ENCODE data around the gene TTLL11. TPM values are rescaled to one million over a fixed set of nuclear protein-coding genes. Genes with fewer than 3 reads are reported as not detected.

Gene TTLL11
- total RNA-seq, 2 donors from 2014 or later = 6.2 to 7.7 TPM

DNA sequence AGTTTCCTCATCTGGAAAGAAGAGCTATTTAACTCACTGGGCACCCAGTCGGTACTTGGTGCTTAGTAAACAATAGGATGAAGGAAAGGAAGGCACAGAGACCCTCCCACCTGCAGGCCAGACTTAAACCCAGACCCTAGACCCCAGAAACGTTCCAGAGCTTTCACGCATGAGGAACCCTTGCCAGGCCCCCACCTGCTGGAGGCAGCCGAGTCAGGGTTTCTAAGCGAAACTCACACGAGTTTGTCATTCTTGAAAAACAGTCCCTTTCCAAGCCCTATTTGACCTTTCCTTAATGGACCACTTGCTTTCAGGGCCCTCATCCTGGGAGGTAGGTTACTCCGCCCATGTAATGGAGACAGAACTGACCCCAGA, 35.8 kb upstream of the TTLL11 start:
- H3K4me3 Mint-ChIP-seq = no peak overlapping the region
- no peaks in the 10 kb centered on the region for H3K36me3 Mint-ChIP-seq
- peaks cover 12 to 13% of the 10 kb centered on the region in 2 donors for H3K4me1 Mint-ChIP-seq (ENCODE audit: low read depth in 2 of 2)
- no peak for DNase-seq (ENCODE audit: low spot score)
- H3K27me3 Mint-ChIP-seq = peaks cover 16 to 30% of the 10 kb centered on the region in 2 donors
- H3K9me3 Mint-ChIP-seq = no peaks in the 10 kb centered on the region
- H3K27ac Mint-ChIP-seq = no peak overlapping the region
- ATAC-seq = no peak

- no peaks in the 10 kb centered on the region for H3K36me3 Mint-ChIP-seq
- ATAC-seq = peak in 1 of 2 donors; percentile 45
- H3K27ac Mint-ChIP-seq = no peak overlapping the region
- no peak for DNase-seq (ENCODE audit: low spot score)
- peaks cover 16 to 33% of the 10 kb centered on the region in 2 donors for H3K27me3 Mint-ChIP-seq
- peaks cover 12 to 13% of the 10 kb centered on the region in 2 donors for H3K4me1 Mint-ChIP-seq (ENCODE audit: low read depth in 2 of 2)
- H3K4me3 Mint-ChIP-seq = no peak overlapping the region
- no peaks in the 10 kb centered on the region for H3K9me3 Mint-ChIP-seq
Observed at GRCh38 chr9:122128007-122128968, 35.2 kb upstream of the TTLL11 start.

DNA sequence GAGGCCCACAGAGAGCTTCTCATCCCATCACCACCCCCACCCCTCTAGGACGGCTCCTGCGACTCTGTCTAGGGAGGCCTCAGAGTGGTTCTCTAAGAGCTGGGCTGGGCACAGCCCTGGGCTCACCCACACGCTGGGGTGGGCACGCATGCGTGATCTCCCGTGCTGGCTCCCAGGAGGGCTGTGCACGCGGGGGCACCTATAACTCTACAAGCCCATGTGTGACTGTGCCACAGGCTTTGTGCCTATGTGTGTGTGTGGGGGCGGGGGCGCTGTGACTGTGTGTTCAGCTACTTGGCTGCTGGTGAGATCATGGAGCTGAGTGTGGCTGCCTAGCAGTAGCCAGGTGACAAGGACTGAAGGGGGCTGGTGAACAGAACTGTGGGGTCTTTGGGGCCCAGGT, 34.3 kb upstream of the TTLL11 start:
- H3K36me3 Mint-ChIP-seq = no peaks in the 10 kb centered on the region
- ATAC-seq (no peak), DNase-seq (ENCODE audit: low spot score) (no peak)
- H3K27ac Mint-ChIP-seq = no peak overlapping the region
- H3K4me1 Mint-ChIP-seq (ENCODE audit: low read depth in 2 of 2) = peaks cover 12 to 13% of the 10 kb centered on the region in 2 donors
- no peak overlapping the region for H3K4me3 Mint-ChIP-seq
- H3K27me3 Mint-ChIP-seq = peaks cover 16 to 35% of the 10 kb centered on the region in 2 donors
- no peaks in the 10 kb centered on the region for H3K9me3 Mint-ChIP-seq

DNA sequence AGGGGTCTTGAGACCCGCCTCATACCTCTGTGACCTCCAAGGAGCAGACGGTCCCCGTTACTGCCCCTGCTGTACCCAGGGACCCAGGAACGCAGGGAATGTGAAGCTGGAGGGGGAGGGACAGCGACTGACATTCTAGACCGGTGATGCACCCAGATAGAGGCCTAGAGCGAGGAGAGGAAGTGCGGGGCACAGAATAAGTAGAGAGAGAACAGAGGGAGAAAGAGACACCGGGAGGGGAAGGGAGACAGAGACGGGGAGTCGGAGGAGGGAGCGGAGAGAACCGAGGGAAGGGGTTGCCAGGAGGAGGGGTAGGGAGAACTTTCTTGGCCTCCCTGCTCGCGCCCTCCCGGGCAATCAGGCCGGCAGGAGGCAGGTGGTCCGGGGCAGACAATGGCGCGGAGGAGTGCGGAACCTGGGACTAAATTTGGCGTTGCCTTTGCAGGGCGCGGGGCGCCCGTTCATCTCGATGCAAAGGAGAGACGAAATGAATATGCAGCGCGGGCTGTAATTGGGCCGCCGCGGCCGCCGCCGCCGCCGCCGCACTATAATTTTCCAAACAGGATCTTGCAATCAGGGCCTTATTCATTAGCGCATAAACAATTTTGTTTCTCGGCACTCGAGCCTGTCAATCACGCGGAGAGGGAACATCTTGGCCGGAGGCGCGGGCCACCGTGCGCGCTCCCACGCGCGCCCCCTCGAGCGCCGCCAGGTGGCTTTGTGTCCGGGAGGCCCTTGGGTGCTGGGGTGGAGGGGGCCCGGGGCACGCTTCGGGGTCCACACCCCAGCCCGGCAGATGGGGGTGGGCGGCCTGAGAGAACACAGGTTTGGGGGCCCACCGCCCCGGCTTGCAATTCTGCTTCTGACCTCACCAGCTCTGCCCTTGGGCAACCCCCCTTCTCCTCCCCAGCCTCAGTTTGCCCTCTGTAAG, 33.5 kb upstream of the TTLL11 start:
- no peaks in the 10 kb centered on the region for H3K9me3 Mint-ChIP-seq
- H3K4me3 Mint-ChIP-seq = peak overlapping the region; percentile 63
- ATAC-seq = no peak
- H3K27ac Mint-ChIP-seq = no peak overlapping the region
- peaks cover 12 to 13% of the 10 kb centered on the region in 2 donors for H3K4me1 Mint-ChIP-seq (ENCODE audit: low read depth in 2 of 2)
- no peak for DNase-seq (ENCODE audit: low spot score)
- H3K36me3 Mint-ChIP-seq = no peaks in the 10 kb centered on the region
- H3K27me3 Mint-ChIP-seq = peaks cover 16 to 33% of the 10 kb centered on the region in 2 donors

DNA sequence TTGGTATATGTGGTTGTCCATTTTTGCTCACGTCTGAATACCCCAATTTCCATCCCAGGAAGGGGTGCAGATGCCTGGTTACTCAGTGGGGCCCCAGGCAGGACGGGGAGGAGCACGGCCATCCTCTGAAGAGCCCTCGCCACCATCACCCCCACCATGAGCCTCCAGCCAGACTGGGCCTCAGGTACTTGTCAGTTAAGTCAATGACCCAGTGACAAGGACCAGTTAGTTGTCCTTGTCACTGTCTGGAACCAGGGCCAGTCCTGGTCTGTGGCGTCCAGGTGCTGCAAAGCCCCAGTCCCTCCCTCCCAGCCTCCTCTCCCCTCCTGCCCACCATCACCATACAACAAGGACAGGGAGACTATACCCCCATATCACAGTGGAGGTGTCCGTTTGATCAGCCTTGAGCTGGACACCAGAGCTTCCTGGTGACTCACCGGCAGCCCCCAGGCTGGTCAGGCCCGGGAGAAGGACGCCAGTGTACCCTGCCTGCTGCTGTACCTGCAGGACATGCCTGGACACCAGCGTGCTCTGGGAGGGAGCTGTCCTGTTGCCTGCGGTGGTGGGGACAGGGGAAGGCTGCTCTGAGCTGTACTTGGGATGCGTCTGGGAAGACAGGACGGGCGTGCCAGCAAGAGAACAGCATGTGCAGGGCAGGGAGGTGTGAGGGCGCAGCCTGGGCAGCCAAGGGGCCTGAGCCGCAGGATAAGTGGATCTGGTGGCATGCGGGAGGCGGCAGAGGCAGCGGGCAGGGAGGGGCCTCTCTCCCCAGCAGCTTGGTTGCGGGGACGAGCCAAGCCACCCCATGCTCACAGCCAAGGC, 32.6 kb upstream of the TTLL11 start:
- no peaks in the 10 kb centered on the region for H3K9me3 Mint-ChIP-seq
- H3K4me1 Mint-ChIP-seq (ENCODE audit: low read depth in 2 of 2) = peaks cover 12 to 13% of the 10 kb centered on the region in 2 donors
- H3K27ac Mint-ChIP-seq = no peak overlapping the region
- DNase-seq (ENCODE audit: low spot score) (no peak), ATAC-seq (no peak)
- peaks cover 16 to 30% of the 10 kb centered on the region in 2 donors for H3K27me3 Mint-ChIP-seq
- H3K4me3 Mint-ChIP-seq = peak overlapping the region; percentile 63
- no peaks in the 10 kb centered on the region for H3K36me3 Mint-ChIP-seq

DNA sequence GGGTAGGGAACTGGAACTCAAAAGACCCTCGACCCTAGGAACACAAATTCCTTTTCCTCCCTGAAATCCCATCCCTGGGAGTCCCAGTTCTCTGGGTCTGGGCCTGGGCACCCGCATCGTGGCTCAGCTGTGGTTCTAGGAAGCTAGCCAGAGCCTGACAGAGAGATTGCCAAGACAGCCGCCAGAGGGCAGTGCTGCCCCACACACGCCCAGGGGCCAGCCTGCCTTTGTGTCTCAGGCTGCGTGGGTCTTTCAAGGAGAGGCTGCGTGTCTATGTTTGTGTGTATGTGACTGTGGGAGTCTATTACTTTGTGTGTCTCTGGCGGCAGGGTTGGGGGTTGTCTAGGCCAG, 32.0 kb upstream of the TTLL11 start:
- Mint-ChIP-seq H3K27ac (no peak overlapping the region), H3K9me3 (no peaks in the 10 kb centered on the region), H3K4me1 (ENCODE audit: low read depth in 2 of 2) (peaks cover 12 to 13% of the 10 kb centered on the region in 2 donors), H3K27me3 (peaks cover 16 to 29% of the 10 kb centered on the region in 2 donors), H3K36me3 (no peaks in the 10 kb centered on the region), H3K4me3 (peak overlapping the region; percentile 19)
- DNase-seq (ENCODE audit: low spot score) (no peak), ATAC-seq (peak; percentile 68 to 79)

DNA sequence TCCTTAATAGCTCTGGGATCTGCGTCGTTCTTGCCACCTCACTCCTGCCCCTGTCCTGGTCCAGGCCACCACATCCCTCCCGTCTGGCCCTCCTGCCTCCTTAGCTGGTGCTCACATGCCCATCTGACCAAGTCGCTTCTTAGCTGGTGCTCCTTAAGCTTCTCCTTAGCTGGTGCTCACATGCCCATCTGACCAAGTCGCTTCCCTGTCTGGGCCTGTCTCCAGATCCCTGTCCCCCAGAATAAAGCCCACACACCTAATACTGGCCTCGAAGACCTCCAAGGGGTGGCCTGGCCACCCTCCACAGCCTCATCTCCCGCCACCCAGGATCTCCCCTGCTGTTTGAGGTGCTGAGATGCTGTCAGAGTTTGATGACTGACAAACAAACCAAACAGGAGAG, 31.4 kb upstream of the TTLL11 start:
- H3K27me3 Mint-ChIP-seq = peaks cover 16 to 29% of the 10 kb centered on the region in 2 donors
- ATAC-seq = no peak
- no peak overlapping the region for H3K4me3 Mint-ChIP-seq
- H3K4me1 Mint-ChIP-seq (ENCODE audit: low read depth in 2 of 2) = peaks cover 12 to 13% of the 10 kb centered on the region in 2 donors
- DNase-seq (ENCODE audit: low spot score) = no peak
- no peaks in the 10 kb centered on the region for H3K36me3 Mint-ChIP-seq
- H3K9me3 Mint-ChIP-seq = no peaks in the 10 kb centered on the region
- H3K27ac Mint-ChIP-seq = no peak overlapping the region

- no peaks in the 10 kb centered on the region for H3K36me3 Mint-ChIP-seq
- ATAC-seq (no peak), DNase-seq (ENCODE audit: low spot score) (no peak)
- H3K9me3 Mint-ChIP-seq = no peaks in the 10 kb centered on the region
- no peak overlapping the region for H3K27ac Mint-ChIP-seq
- H3K27me3 Mint-ChIP-seq = peaks cover 16 to 29% of the 10 kb centered on the region in 2 donors
- peaks cover 12 to 13% of the 10 kb centered on the region in 2 donors for H3K4me1 Mint-ChIP-seq (ENCODE audit: low read depth in 2 of 2)
- H3K4me3 Mint-ChIP-seq = no peak overlapping the region
Observed at GRCh38 chr9:122124048-122124447, 30.9 kb upstream of the TTLL11 start.

GRCh38 chr9:122122903-122123632, 30.0 kb upstream of the TTLL11 start:
- Mint-ChIP-seq H3K4me3 (no peak overlapping the region), H3K36me3 (no peaks in the 10 kb centered on the region), H3K9me3 (no peaks in the 10 kb centered on the region), H3K27ac (no peak overlapping the region), H3K4me1 (ENCODE audit: low read depth in 2 of 2) (peaks cover 12 to 13% of the 10 kb centered on the region in 2 donors), H3K27me3 (peaks cover 16 to 29% of the 10 kb centered on the region in 2 donors)
- DNase-seq (ENCODE audit: low spot score) (peak; percentile 70), ATAC-seq (peak; percentile 62 to 64)

- no peak overlapping the region for H3K4me3 Mint-ChIP-seq
- DNase-seq (ENCODE audit: low spot score) = no peak
- no peak for ATAC-seq
- H3K27ac Mint-ChIP-seq = no peak overlapping the region
- no peaks in the 10 kb centered on the region for H3K36me3 Mint-ChIP-seq
- H3K27me3 Mint-ChIP-seq = peaks cover 16 to 27% of the 10 kb centered on the region in 2 donors
- no peaks in the 10 kb centered on the region for H3K9me3 Mint-ChIP-seq
- peaks cover 12 to 13% of the 10 kb centered on the region in 2 donors for H3K4me1 Mint-ChIP-seq (ENCODE audit: low read depth in 2 of 2)
Observed at GRCh38 chr9:122122468-122122867, 29.4 kb upstream of the TTLL11 start.

DNA sequence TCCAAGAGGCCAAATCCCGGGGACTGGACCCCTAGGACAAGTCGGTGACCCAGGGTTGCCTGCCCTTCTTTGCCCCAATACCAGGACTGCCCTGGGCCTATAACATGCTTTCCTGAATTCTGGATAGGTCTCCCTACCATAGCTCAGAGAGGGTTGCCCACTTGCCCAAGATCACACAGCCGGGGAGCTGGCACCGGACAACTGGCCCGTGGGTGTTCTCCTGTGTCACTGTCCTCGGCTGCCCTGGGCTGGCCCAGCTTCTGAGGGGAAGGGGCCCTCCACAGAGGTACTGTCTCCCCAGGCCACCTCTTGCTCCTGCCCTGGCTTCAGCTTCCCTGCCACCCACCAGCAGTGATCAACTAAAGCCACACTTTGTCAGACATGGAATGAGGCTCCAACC, 28.8 kb upstream of the TTLL11 start:
- Mint-ChIP-seq H3K4me1 (ENCODE audit: low read depth in 2 of 2) (peaks cover 12 to 13% of the 10 kb centered on the region in 2 donors), H3K4me3 (no peak overlapping the region), H3K9me3 (no peaks in the 10 kb centered on the region), H3K27me3 (peaks cover 16 to 25% of the 10 kb centered on the region in 2 donors), H3K36me3 (no peaks in the 10 kb centered on the region), H3K27ac (no peak overlapping the region)
- ATAC-seq (no peak), DNase-seq (ENCODE audit: low spot score) (no peak)

DNA sequence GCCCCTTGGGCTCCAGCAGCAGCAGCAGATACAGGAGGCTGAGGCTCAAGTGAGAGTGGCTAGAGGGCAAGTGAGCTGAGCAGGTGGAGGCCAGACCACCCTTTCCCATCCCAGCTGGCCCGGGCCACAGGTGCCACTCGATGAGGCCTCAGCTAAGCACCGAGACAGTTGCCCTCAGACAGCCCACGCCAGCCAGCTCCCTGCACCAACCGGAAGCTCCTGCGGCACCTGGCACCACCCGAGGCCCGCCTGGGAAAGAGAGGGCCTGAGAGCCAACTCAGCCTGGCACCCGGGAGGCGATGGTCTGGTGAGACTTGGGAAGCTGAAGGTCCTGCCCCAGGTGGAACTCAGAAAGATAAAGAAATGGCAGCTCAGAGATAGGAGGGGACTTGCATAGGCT, 28.3 kb upstream of the TTLL11 start:
- no peak overlapping the region for H3K27ac Mint-ChIP-seq
- DNase-seq (ENCODE audit: low spot score) = no peak
- no peak for ATAC-seq
- no peak overlapping the region for H3K4me3 Mint-ChIP-seq
- H3K27me3 Mint-ChIP-seq = peaks cover 13 to 24% of the 10 kb centered on the region in 2 donors
- no peaks in the 10 kb centered on the region for H3K9me3 Mint-ChIP-seq
- H3K4me1 Mint-ChIP-seq (ENCODE audit: low read depth in 2 of 2) = peaks cover 9 to 10% of the 10 kb centered on the region in 2 donors
- no peaks in the 10 kb centered on the region for H3K36me3 Mint-ChIP-seq

All from natural killer cell treated with Interleukin-12 subunit alpha and Interleukin-12 subunit beta and Interleukin-15 and Interleukin-18, amount 100 ng/mL, for 72 hours (primary cell).